ENCODE results near the gene DLX1.

Gene DLX1

GRCh38 chr2:172096626-172097547, 11.6 kb downstream of the DLX1 start:
- Histone ChIP-seq H3K27ac (no peak overlapping the region), H3K9me3 (no peaks in the 10 kb centered on the region), H3K4me2 (peak overlapping the region; percentile 25; the same call in 1 of the 2 replicates), H3K4me3 (no peak overlapping the region), H4K20me1 (peaks cover 100% of the 10 kb centered on the region), H3K36me3 (no peaks in the 10 kb centered on the region), H3K4me1 (peaks cover 47% of the 10 kb centered on the region), H3K9ac (no peak overlapping the region), H3K27me3 (peaks cover 100% of the 10 kb centered on the region)
- TF ChIP-seq Cebpa-rat (IDR thresholded peaks at IDR 0.05): no peak

DNA sequence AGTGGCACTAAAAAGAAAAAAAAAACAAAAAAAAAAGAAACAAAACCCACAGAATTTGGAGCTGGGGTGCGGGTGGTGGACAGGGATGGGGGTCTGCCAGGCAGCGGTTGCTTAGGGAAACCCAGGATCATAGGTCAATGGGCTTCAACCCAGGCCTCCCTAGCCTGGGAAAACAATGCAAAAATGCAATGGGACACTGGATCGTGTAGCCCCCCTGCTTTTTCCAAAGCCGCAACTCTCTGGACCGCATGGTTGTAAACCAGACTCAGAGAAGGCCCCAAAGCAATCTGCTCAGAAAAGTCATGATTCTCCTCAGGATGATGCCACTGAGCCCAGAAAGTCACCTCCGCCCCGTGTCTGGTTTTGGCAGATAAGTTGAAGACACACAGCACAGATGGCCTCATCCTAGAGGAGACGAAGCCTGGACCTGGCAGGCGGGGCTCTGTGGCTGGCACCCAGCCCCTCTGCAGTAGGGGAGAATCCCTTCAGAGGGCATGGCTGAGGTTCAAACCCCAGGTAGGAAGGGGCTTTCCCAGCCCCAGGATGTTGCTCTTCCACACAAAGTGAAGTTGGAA, 12.3 kb downstream of the DLX1 start:
- Histone ChIP-seq H3K9me3 (no peaks in the 10 kb centered on the region), H3K4me2 (no peak overlapping the region), H3K36me3 (no peaks in the 10 kb centered on the region), H3K4me1 (peaks cover 54% of the 10 kb centered on the region), H4K20me1 (peaks cover 100% of the 10 kb centered on the region), H3K4me3 (no peak overlapping the region), H3K27ac (no peak overlapping the region), H3K27me3 (peaks cover 100% of the 10 kb centered on the region), H3K9ac (no peak overlapping the region)
- TF ChIP-seq Cebpa-rat (IDR thresholded peaks at IDR 0.05): no peak

- H3K9me3 ChIP-seq: no peaks in the 10 kb centered on the region
- H3K4me3 ChIP-seq: no peak overlapping the region
- H3K4me1 ChIP-seq: peaks cover 59% of the 10 kb centered on the region
- no peak overlapping the region for H3K27ac ChIP-seq
- H3K36me3 ChIP-seq: no peaks in the 10 kb centered on the region
- no peak overlapping the region for H3K9ac ChIP-seq
- peaks cover 99% of the 10 kb centered on the region for H4K20me1 ChIP-seq
- peaks cover 100% of the 10 kb centered on the region for H3K27me3 ChIP-seq
- no peak overlapping the region for H3K4me2 ChIP-seq
- no peak for TF ChIP-seq Cebpa-rat (IDR thresholded peaks at IDR 0.05)
Measured at GRCh38 chr2:172098287-172098649, 13.0 kb downstream of the DLX1 start.

GRCh38 chr2:172098650-172099471, 13.6 kb downstream of the DLX1 start:
- Histone ChIP-seq H3K4me3 (no peak overlapping the region), H4K20me1 (peaks cover 98% of the 10 kb centered on the region), H3K9me3 (no peaks in the 10 kb centered on the region), H3K9ac (no peak overlapping the region), H3K27ac (no peak overlapping the region), H3K4me1 (peaks cover 64% of the 10 kb centered on the region), H3K27me3 (peaks cover 100% of the 10 kb centered on the region), H3K4me2 (0 out of 2 replicates have a peak overlapping the region, but pooled peaks have one; percentile 14), H3K36me3 (no peaks in the 10 kb centered on the region)
- TF ChIP-seq Cebpa-rat (IDR thresholded peaks at IDR 0.05): no peak

DNA sequence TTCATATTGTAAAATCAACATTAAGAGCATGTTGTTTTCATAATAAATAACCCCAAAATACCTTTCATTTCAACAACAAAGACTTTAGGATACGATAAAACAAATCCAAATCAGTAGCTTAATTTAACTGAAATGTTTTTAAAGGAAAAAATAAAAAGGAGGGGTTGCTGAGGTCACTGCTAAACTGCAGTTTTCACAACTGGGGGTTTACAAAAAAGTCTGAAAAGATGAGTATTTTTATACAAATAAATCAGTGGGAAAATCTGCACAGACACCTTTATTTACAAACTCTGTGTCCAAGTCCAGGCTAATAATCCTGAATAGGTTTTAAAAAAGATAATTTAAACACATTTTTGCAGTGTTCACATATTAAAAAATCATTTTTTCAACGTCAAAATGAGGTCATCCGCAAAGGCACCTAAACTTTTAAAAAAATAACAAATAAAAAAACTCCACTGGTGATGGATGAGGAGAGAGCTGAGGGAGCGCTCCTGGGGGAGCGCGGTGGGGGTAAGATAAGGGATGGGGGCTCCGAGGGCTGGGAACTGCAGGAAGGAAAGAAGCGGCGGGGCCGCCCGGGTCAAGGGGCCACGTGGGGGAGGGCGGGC, 14.3 kb downstream of the DLX1 start:
- Histone ChIP-seq H3K4me2 (peak overlapping the region; percentile 98; the same call in 1 of the 2 replicates), H3K36me3 (no peaks in the 10 kb centered on the region), H3K27me3 (peaks cover 100% of the 10 kb centered on the region), H3K27ac (no peak overlapping the region), H3K9me3 (no peaks in the 10 kb centered on the region), H3K4me1 (peaks cover 64% of the 10 kb centered on the region), H4K20me1 (peaks cover 97% of the 10 kb centered on the region), H3K9ac (no peak overlapping the region), H3K4me3 (peak overlapping the region; percentile 45; the same call in 1 of the 2 replicates)
- no peak for TF ChIP-seq Cebpa-rat (IDR thresholded peaks at IDR 0.05)

DNA sequence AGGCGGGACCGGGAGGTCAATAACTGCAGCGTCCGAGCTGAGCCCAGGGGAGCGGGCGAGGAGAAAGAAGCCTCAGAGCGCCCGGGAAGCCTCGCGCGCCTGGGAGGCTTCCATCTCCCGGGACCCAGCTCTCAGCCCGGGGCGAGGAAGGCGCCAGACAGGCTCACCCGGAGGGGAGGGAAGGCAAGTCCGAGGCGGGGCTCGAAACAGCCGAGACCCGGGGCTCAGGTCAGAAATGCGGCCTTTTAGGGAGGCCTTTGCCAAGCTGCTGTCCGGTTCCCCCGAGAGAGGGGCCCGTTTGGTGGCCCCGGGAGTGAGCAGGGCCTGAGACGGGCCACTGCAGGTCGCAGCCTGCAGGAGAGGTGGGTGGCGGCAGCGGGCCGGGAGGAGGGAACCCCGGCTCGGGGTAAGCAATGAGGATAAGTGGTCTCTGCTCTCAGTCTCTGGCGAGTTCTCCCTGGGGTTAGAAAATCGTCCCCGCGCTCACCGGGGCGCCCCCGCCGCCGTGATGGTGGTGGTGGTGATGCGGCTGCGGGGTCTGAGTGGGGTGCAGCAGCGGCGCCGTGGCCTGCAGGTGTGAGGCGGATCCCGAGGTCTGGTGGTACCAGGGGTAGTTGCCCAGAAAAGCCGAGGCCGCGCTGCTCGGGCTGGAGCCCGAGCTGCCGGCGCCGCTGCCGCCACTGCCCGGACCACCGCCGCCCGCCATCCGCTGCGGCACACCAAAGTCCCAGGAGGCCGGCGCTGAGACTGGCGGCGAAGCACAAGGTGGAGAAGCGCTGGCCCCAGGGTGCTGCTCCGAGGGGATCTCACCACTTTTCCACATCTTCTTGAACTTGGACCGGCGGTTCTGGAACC, 15.0 kb downstream of the DLX1 start:
- no peaks in the 10 kb centered on the region for H3K36me3 ChIP-seq
- H4K20me1 ChIP-seq: peaks cover 96% of the 10 kb centered on the region
- peak overlapping the region; percentile 98 for H3K4me2 ChIP-seq
- H3K9me3 ChIP-seq: no peaks in the 10 kb centered on the region
- H3K4me1 ChIP-seq: peaks cover 57% of the 10 kb centered on the region
- no peak for TF ChIP-seq Cebpa-rat (IDR thresholded peaks at IDR 0.05)
- H3K4me3 ChIP-seq: peak overlapping the region; percentile 45
- no peak overlapping the region for H3K9ac ChIP-seq
- H3K27me3 ChIP-seq: peaks cover 100% of the 10 kb centered on the region
- H3K27ac ChIP-seq: no peak overlapping the region

DNA sequence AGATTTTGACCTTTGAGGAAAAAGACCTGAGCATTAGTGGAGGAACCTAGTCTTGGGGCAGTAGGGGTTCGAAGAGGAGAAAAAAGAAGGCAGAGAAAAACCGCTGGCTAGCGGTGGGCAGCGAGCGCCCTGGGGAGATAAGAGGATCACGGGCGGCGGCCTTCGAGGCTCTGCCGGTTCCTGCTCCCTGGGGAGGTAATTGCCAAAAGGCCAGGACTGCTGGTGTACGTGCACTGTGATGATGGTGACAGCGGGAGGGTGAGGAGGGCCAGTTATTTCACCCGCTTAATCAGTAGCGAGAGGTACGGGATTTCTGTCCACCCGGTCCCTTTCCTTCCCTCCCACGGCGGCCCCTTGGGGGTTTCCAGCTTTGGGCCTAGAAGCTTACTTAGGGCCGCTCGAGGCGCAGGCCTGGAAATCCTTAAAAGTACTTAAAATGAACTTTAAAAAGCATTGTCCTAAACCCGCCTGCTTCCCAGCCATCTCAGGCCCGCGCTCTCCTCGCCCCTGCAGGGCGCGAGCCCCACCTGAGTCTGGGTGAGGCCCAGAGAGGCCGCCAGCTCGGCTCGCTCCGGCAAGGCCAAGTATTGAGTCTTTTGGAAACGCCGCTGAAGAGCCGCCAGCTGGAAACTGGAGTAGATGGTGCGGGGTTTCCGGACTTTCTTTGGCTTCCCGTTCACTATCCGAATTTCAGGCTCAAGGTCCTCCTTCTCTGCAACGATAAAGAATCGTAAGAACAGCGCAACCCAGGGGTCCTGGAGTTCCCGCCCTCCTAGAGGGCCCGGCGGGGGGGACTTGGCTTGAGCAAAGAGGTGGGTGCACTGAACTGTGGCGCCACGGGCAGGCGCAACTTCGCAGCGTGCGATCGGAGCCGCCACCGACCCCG, 15.9 kb downstream of the DLX1 start:
- no peak for TF ChIP-seq Cebpa-rat (IDR thresholded peaks at IDR 0.05)
- Histone ChIP-seq H3K4me1 (peaks cover 53% of the 10 kb centered on the region), H4K20me1 (peaks cover 96% of the 10 kb centered on the region), H3K27ac (no peak overlapping the region), H3K9me3 (no peaks in the 10 kb centered on the region), H3K36me3 (no peaks in the 10 kb centered on the region), H3K27me3 (peaks cover 100% of the 10 kb centered on the region), H3K9ac (no peak overlapping the region), H3K4me3 (peak overlapping the region; percentile 67), H3K4me2 (peak overlapping the region; percentile 98)

DNA sequence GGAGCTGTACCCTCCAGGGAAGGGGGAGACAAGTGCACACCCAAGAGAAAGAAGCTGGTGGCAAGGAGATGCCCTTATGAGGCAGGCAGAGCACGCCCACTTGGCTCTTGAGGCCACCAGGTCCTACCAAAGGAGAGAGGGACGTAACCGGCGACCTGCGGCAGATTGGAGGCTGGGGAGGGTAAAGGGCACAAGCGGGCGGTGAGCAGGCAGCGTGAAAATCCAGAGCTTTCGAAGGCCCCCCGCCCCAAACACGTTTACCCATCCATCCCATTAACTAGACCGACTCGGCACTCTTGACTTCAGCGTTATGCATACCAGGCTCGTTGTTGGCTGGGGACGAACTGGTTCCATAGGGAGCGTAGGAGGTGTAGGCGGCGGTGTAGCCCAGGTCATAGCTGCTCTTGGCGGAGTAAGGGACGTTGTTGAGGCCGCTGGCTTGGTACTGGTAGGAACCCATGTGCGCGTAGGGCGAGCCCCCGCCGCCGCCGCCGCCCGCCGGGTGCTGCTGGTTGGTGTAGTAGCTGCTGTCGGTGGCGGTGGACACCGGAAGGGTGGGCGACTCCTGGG, 16.6 kb downstream of the DLX1 start:
- Histone ChIP-seq H3K9me3 (no peaks in the 10 kb centered on the region), H3K36me3 (no peaks in the 10 kb centered on the region), H3K4me3 (peak overlapping the region; percentile 67), H3K4me1 (peaks cover 56% of the 10 kb centered on the region), H3K27me3 (peaks cover 100% of the 10 kb centered on the region), H3K9ac (no peak overlapping the region), H3K4me2 (peak overlapping the region; percentile 98), H4K20me1 (peaks cover 96% of the 10 kb centered on the region), H3K27ac (no peak overlapping the region)
- no peak for TF ChIP-seq Cebpa-rat (IDR thresholded peaks at IDR 0.05)

Data from BLaER1 (cell line).